ENCODE measurements around the gene PRKACG. TPM values are rescaled to one million over a fixed set of nuclear protein-coding genes. Genes with fewer than 3 reads are reported as not detected.
"Not testable (repeated sequence)": the region's sequence is repeated elsewhere in the genome, so short reads cannot be mapped to it uniquely, and the experiment has no call there.

Gene PRKACG
- total RNA-seq, 1 donor from 2014 or later: not detected

GRCh38 chr9:69058101-69058500 lies 44.2 kb upstream of the PRKACG start:
- Mint-ChIP-seq H3K27ac (no peak overlapping the region), H3K36me3 (peaks cover 27% of the 10 kb centered on the region), H3K4me3 (no peak overlapping the region), H3K9me3 (no peaks in the 10 kb centered on the region), H3K27me3 (ENCODE audit: insufficient read depth, low read depth) (peaks cover 3% of the 10 kb centered on the region), H3K4me1 (no peaks in the 10 kb centered on the region)
- Histone ChIP-seq H3K4me2 (no peak overlapping the region), H3K9ac (no peak overlapping the region), H2AFZ (replicated peaks) (no peak overlapping the region), H3K4me1 (no peaks in the 10 kb centered on the region), H3F3A (ENCODE audit: low read depth) (no peaks in the 10 kb centered on the region), H3K9me3 (ENCODE audit: low read depth) (no peaks in the 10 kb centered on the region), H3K27me3 (no peaks in the 10 kb centered on the region), H3K36me3 (no peaks in the 10 kb centered on the region), H4K20me1 (ENCODE audit: low read depth) (no peaks in the 10 kb centered on the region), H3K79me2 (ENCODE audit: low read depth) (no peaks in the 10 kb centered on the region), H3K4me3 (no peak overlapping the region), H3K27ac (no peak overlapping the region)
- DNase-seq (ENCODE audit: low spot score): no peak
- no peak for TF ChIP-seq EZH2 (IDR thresholded peaks at IDR 0.05)
- TF ChIP-seq EZH2phosphoT487 (IDR thresholded peaks at IDR 0.05): no peak
- TF ChIP-seq CTCF (IDR thresholded peaks at IDR 0.05): no peak

- Mint-ChIP-seq H3K4me1 (no peaks in the 10 kb centered on the region), H3K27ac (no peak overlapping the region), H3K27me3 (ENCODE audit: insufficient read depth, low read depth) (peaks cover 3% of the 10 kb centered on the region), H3K36me3 (peaks cover 27% of the 10 kb centered on the region), H3K9me3 (no peaks in the 10 kb centered on the region), H3K4me3 (no peak overlapping the region)
- H3K9me3 ChIP-seq (ENCODE audit: low read depth): no peaks in the 10 kb centered on the region
- no peak overlapping the region for H3K27ac ChIP-seq
- H3F3A ChIP-seq (ENCODE audit: low read depth): no peaks in the 10 kb centered on the region
- TF ChIP-seq EZH2phosphoT487 (IDR thresholded peaks at IDR 0.05) (no peak), EZH2 (IDR thresholded peaks at IDR 0.05) (no peak), CTCF (IDR thresholded peaks at IDR 0.05) (no peak)
- H3K36me3 ChIP-seq: no peaks in the 10 kb centered on the region
- H3K27me3 ChIP-seq: no peaks in the 10 kb centered on the region
- no peak overlapping the region for H3K4me3 ChIP-seq
- H4K20me1 ChIP-seq (ENCODE audit: low read depth): no peaks in the 10 kb centered on the region
- no peak for DNase-seq (ENCODE audit: low spot score)
- H3K9ac ChIP-seq: no peak overlapping the region
- H2AFZ ChIP-seq (replicated peaks): no peak overlapping the region
- no peak overlapping the region for H3K4me2 ChIP-seq
- H3K79me2 ChIP-seq (ENCODE audit: low read depth): no peaks in the 10 kb centered on the region
- H3K4me1 ChIP-seq: no peaks in the 10 kb centered on the region
Measured at GRCh38 chr9:69056191-69056815, 42.4 kb upstream of the PRKACG start.

GRCh38 chr9:69054989-69055388 lies 41.1 kb upstream of the PRKACG start:
- Histone ChIP-seq H3F3A (ENCODE audit: low read depth) (no peaks in the 10 kb centered on the region), H3K9me3 (ENCODE audit: low read depth) (no peaks in the 10 kb centered on the region), H3K27me3 (no peaks in the 10 kb centered on the region), H3K9ac (no peak overlapping the region), H3K79me2 (ENCODE audit: low read depth) (no peaks in the 10 kb centered on the region), H3K36me3 (no peaks in the 10 kb centered on the region), H2AFZ (replicated peaks) (no peak overlapping the region), H3K4me1 (no peaks in the 10 kb centered on the region), H3K4me2 (no peak overlapping the region), H3K4me3 (no peak overlapping the region), H4K20me1 (ENCODE audit: low read depth) (no peaks in the 10 kb centered on the region), H3K27ac (no peak overlapping the region)
- Mint-ChIP-seq H3K9me3 (no peaks in the 10 kb centered on the region), H3K4me1 (no peaks in the 10 kb centered on the region), H3K36me3 (peaks cover 21% of the 10 kb centered on the region), H3K27ac (no peak overlapping the region), H3K4me3 (no peak overlapping the region), H3K27me3 (ENCODE audit: insufficient read depth, low read depth) (peaks cover 3% of the 10 kb centered on the region)
- TF ChIP-seq EZH2phosphoT487 (IDR thresholded peaks at IDR 0.05) (no peak), CTCF (IDR thresholded peaks at IDR 0.05) (no peak), EZH2 (IDR thresholded peaks at IDR 0.05) (no peak)
- DNase-seq (ENCODE audit: low spot score): no peak

GRCh38 chr9:69050936-69051335 lies 37.0 kb upstream of the PRKACG start:
- H4K20me1 ChIP-seq (ENCODE audit: low read depth); H3K79me2 ChIP-seq (ENCODE audit: low read depth); H3K36me3 Mint-ChIP-seq; H3K27ac Mint-ChIP-seq; H3K27ac ChIP-seq; H3K4me3 ChIP-seq; H3K4me1 ChIP-seq; H3K4me3 Mint-ChIP-seq; H3K4me2 ChIP-seq; DNase-seq (ENCODE audit: low spot score); H3K9ac ChIP-seq; H3K27me3 Mint-ChIP-seq (ENCODE audit: insufficient read depth, low read depth); H3F3A ChIP-seq (ENCODE audit: low read depth); H3K27me3 ChIP-seq; H3K4me1 Mint-ChIP-seq; H2AFZ ChIP-seq (replicated peaks); H3K9me3 Mint-ChIP-seq; H3K36me3 ChIP-seq; H3K9me3 ChIP-seq (ENCODE audit: low read depth): not testable (repeated sequence)

Measured in neural progenitor cell (in vitro differentiated cells).